Colonic mucosa (tissue), 4 donors: Measurements from ENCODE around the gene ZNF160. TPM values are rescaled to one million over a fixed set of nuclear protein-coding genes. Genes with fewer than 3 reads are reported as not detected.
"Not testable (repeated sequence)": the region's sequence is repeated elsewhere in the genome, so short reads cannot be mapped to it uniquely, and the experiment has no call there.

Source experiments
- DNase-seq: peaks from one replicate; pipeline ENCODE4 v3.0.0-alpha.2; 2020
- H3K27ac ChIP-seq: fragments of 200-600 bp; one replicate; pipeline ENCODE4 v1.8.0; 2021
- H3K27me3 ChIP-seq: fragments of 200-600 bp; one replicate; pipeline ENCODE4 v1.8.0; 2021
- H3K36me3 ChIP-seq: fragments of 200-600 bp; one replicate; pipeline ENCODE4 v1.8.0; 2021
- H3K4me1 ChIP-seq: fragments of 200-600 bp; one replicate; pipeline ENCODE4 v1.8.0; 2021; ENCODE audit warnings: mild to moderate bottlenecking
- H3K4me3 ChIP-seq: fragments of 200-600 bp; one replicate; pipeline ENCODE4 v1.8.0; 2021
- H3K9ac ChIP-seq, 2 donors: one replicate each; pipeline ENCODE4 v1.7.0; 2013; ENCODE audit warnings: control low read depth in 2 of 2, low read depth in 2 of 2, low read length in 2 of 2
- H3K9me3 ChIP-seq: fragments of 200-600 bp; one replicate; pipeline ENCODE4 v1.8.0; 2021
- CTCF ChIP-seq: fragments of 200-600 bp; IDR thresholded peaks from one replicate; pipeline ENCODE4 v1.8.0; 2022; ENCODE audit warnings: antibody characterized with exemption, mild to moderate bottlenecking
- intact Hi-C: fragments of 100-400 bp; cut with DNase I; formaldehyde crosslinking; loops from one replicate; pipeline ENCODE4 v1.14.1; 2022
- total RNA-seq, 2 donors: library from RNA; stranded (reverse); fragmentation: NEBNext Ultra II Directional in 1 of 2; extraction: Animal tissue kit (Norgen Biotek cat#: 25700) in 1 of 2; gene quantifications; one replicate each; pipeline ENCODE4 v1.2.1, GENCODE V29; 2021
- donor health status: healthy.
- donor health status: DM: no; HTN: no; CAD: no.
- donor health status: DM: no; HTN: no; CAD: no.

The ZNF160 gene
- total RNA-seq, 2 donors from 2014 or later: 15.5 to 20.9 TPM

GRCh38 chr19:53109527-53109926, 6.3 kb upstream of the ZNF160 start:
- no peaks in the 10 kb centered on the region for H3K36me3 ChIP-seq
- H3K27ac ChIP-seq: no peak overlapping the region
- H3K27me3 ChIP-seq: no peaks in the 10 kb centered on the region
- intact Hi-C loops: no loop called here
- no peak for DNase-seq
- no peak overlapping the region for H3K4me3 ChIP-seq
- H3K9me3 ChIP-seq: no peaks in the 10 kb centered on the region
- H3K9ac ChIP-seq: no peak overlapping the region
- no peaks in the 10 kb centered on the region for H3K4me1 ChIP-seq
- no peak for TF ChIP-seq CTCF

GRCh38 chr19:53102756-53103233, 427 bp downstream of the ZNF160 start:
- H3K9ac ChIP-seq: peak overlapping the region; percentile 86 to 93
- DNase-seq: peak; percentile 34
- no peak for TF ChIP-seq CTCF
- intact Hi-C loops: loop anchor here (5.0 kb wide), 1 partner anchor 90 kb away; the partner anchor contains the start of gene ZNF665
- H3K27ac ChIP-seq: peak overlapping the region; percentile 87
- no peaks in the 10 kb centered on the region for H3K27me3 ChIP-seq
- H3K36me3 ChIP-seq: no peaks in the 10 kb centered on the region
- H3K4me3 ChIP-seq: peak overlapping the region; percentile 67
- H3K4me1 ChIP-seq: peaks cover 9% of the 10 kb centered on the region
- no peaks in the 10 kb centered on the region for H3K9me3 ChIP-seq

- TF ChIP-seq CTCF: no peak
- DNase-seq: no peak
Measured at GRCh38 chr19:53102206-53102755, 941 bp downstream of the ZNF160 start.

GRCh38 chr19:53101518-53101917, 1.7 kb downstream of the ZNF160 start:
- Histone ChIP-seq H3K27ac (no peak overlapping the region), H3K9me3 (no peaks in the 10 kb centered on the region), H3K27me3 (no peaks in the 10 kb centered on the region), H3K36me3 (no peaks in the 10 kb centered on the region), H3K4me1 (peaks cover 9% of the 10 kb centered on the region), H3K9ac (no peak overlapping the region), H3K4me3 (no peak overlapping the region)
- no peak for DNase-seq
- intact Hi-C loops: loop anchor here (5.0 kb wide), 1 partner anchor 91 kb away; the partner anchor contains the start of gene ZNF665
- no peak for TF ChIP-seq CTCF

More at GRCh38 chr19:53102206-53102755, 941 bp downstream of the ZNF160 start:
- Histone ChIP-seq H3K27me3 (no peaks in the 10 kb centered on the region), H3K27ac (peak overlapping the region; percentile 87), H3K4me1 (peaks cover 9% of the 10 kb centered on the region), H3K36me3 (no peaks in the 10 kb centered on the region), H3K4me3 (peak overlapping the region; percentile 67), H3K9ac (peak overlapping the region; percentile 86 to 93), H3K9me3 (no peaks in the 10 kb centered on the region)
- intact Hi-C loops: loop anchor here (5.0 kb wide), 1 partner anchor 90 kb away; the partner anchor contains the start of gene ZNF665

- H3K36me3 ChIP-seq, intact Hi-C loops, H3K9me3 ChIP-seq, H3K4me1 ChIP-seq, H3K9ac ChIP-seq, H3K27me3 ChIP-seq, DNase-seq, H3K4me3 ChIP-seq, H3K27ac ChIP-seq: not testable (repeated sequence)
Measured at GRCh38 chr19:53098570-53098969, 4.7 kb downstream of the ZNF160 start.

- DNase-seq, intact Hi-C loops, H3K4me3 ChIP-seq, H3K36me3 ChIP-seq, H3K27ac ChIP-seq, H3K27me3 ChIP-seq, H3K4me1 ChIP-seq, H3K9ac ChIP-seq, H3K9me3 ChIP-seq: not testable (repeated sequence)
Measured at GRCh38 chr19:53096982-53097690, 6.1 kb downstream of the ZNF160 start.

GRCh38 chr19:53096579-53096978, 6.6 kb downstream of the ZNF160 start:
- H3K9me3 ChIP-seq, H3K4me3 ChIP-seq, H3K9ac ChIP-seq, H3K27me3 ChIP-seq, DNase-seq, H3K36me3 ChIP-seq, H3K4me1 ChIP-seq, intact Hi-C loops, H3K27ac ChIP-seq: not testable (repeated sequence)
